Endothelial cell of umbilical vein (primary cell): ENCODE measurements around the gene APC2. TPM values are rescaled to one million over a fixed set of nuclear protein-coding genes. Genes with fewer than 3 reads are reported as not detected.

Experiments used
- BruUV-seq: library from RNA; stranded (reverse); fragments of 400-500 nt; replicated peaks from 2 replicates; lab custom pipeline; 2021; lab: Mats Ljungman, UMichigan
- CTCF ChIA-PET: fragments of 300-600, 350-600 bp; sonication (Branson Sonifier 250); formaldehyde crosslinking; loops from one replicate; lab custom pipeline; 2021; ENCODE audit warnings: antibody characterized with exemption, inconsistent platforms; lab: Charles Lee
- POLR2A ChIA-PET: fragments of 300-600, 350-600 bp; sonication (Branson Sonifier 250); formaldehyde crosslinking; loops from one replicate; lab custom pipeline; 2021; ENCODE audit warnings: antibody characterized with exemption, inconsistent platforms; lab: Charles Lee
- DNase-seq: peaks from one replicate; pipeline ENCODE4 v3.0.0-alpha.2; 2011; ENCODE audit warnings: low read depth, low spot score
- FAIRE-seq: peaks from 2 replicates; lab custom pipeline; 2011; peaks lifted over from hg19 to GRCh38; lab: Jason Lieb, UNC
- H2AFZ ChIP-seq: 2 replicates; pipeline ENCODE4 v1.6.0; 2012; ENCODE audit warnings: low read depth, low read length, control low read depth, inconsistent platforms
- H3K27ac ChIP-seq: 2 replicates; pipeline ENCODE4 v1.5.1; 2011; ENCODE audit warnings: low read depth, mild to moderate bottlenecking, control low read depth, low read length, moderate library complexity; ENCODE audit not compliant: insufficient read depth
- H3K27me3 ChIP-seq, 2 experiments: 2 replicates each; pipeline versions ENCODE4 v1.6.0 to v1.6.1; 2011; ENCODE audit warnings: low read length in 2 of 2, mixed read lengths in 1 of 2; ENCODE audit not compliant: control insufficient read depth in 2 of 2, insufficient read depth in 2 of 2
- H3K36me3 ChIP-seq, 2 experiments: 2 replicates in 1 of 2; 3 replicates in 1 of 2; pipeline ENCODE4 v1.5.1; 2011; ENCODE audit warnings: low read length in 2 of 2, mild to moderate bottlenecking in 1 of 2, moderate library complexity in 1 of 2; ENCODE audit not compliant: control insufficient read depth in 2 of 2, insufficient read depth in 2 of 2; ENCODE audit errors: extremely low read depth in 1 of 2
- H3K4me1 ChIP-seq: 3 replicates; pipeline ENCODE4 v1.5.1; 2011; ENCODE audit warnings: mild to moderate bottlenecking, low read length; ENCODE audit not compliant: control insufficient read depth, insufficient read depth; ENCODE audit errors: extremely low read depth
- H3K4me2 ChIP-seq: 2 replicates; pipeline ENCODE4 v1.6.1; 2011; ENCODE audit warnings: low read length, control low read depth, mixed read lengths; ENCODE audit not compliant: insufficient read depth
- H3K4me3 ChIP-seq, 3 experiments: fragments of 200-600 bp in 1 of 3; sonication (generic), shearing (Covaris generic) in 1 of 3; replicated peaks in 1 of 3; 2 replicates each; pipeline ENCODE4 v1.5.1; 2011 to 2016; ENCODE audit warnings: control low read depth in 3 of 3, low read length in 3 of 3, mild to moderate bottlenecking in 2 of 3, inconsistent platforms in 1 of 3, low read depth in 1 of 3, moderate library complexity in 1 of 3; ENCODE audit not compliant: insufficient read depth in 1 of 3
- H3K79me2 ChIP-seq: 2 replicates; pipeline ENCODE4 v1.6.0; 2012; ENCODE audit warnings: low read length, inconsistent platforms; ENCODE audit not compliant: control insufficient read depth, insufficient read depth
- H3K9ac ChIP-seq: replicated peaks from 2 replicates; pipeline ENCODE3; 2011; ENCODE audit warnings: low read length, control low read depth; ENCODE audit not compliant: insufficient read depth; ENCODE audit errors: extremely low read depth
- H3K9me1 ChIP-seq: replicated peaks from 3 replicates; pipeline ENCODE4 v1.6.0; 2011; ENCODE audit warnings: mild to moderate bottlenecking, low read length; ENCODE audit not compliant: control insufficient read depth, insufficient read depth; ENCODE audit errors: extremely low read depth
- H3K9me3 ChIP-seq: replicated peaks from 2 replicates; pipeline ENCODE4 v1.5.1; 2012; ENCODE audit warnings: low read length, inconsistent platforms; ENCODE audit not compliant: control insufficient read depth, insufficient read depth
- H4K20me1 ChIP-seq: replicated peaks from 2 replicates; pipeline ENCODE3; 2011; ENCODE audit warnings: mild to moderate bottlenecking, low read length; ENCODE audit not compliant: control insufficient read depth, insufficient read depth; ENCODE audit errors: extremely low read depth
- CTCF ChIP-seq, 2 donors: IDR thresholded peaks; 1 replicate in 1 of 2; 2 replicates in 1 of 2; pipeline ENCODE4 v1.5.1; 2011; ENCODE audit warnings: low read length in 2 of 2, mild to moderate bottlenecking in 2 of 2, moderate library complexity in 2 of 2, control low read depth in 1 of 2, inconsistent platforms in 1 of 2, low read depth in 1 of 2; ENCODE audit not compliant: insufficient read depth in 1 of 2; ENCODE audit errors: extremely low read depth in 1 of 2
- FOS ChIP-seq: IDR thresholded peaks from 2 replicates; pipeline ENCODE4 v1.6.1; 2011; ENCODE audit warnings: mild to moderate bottlenecking, low read length, moderate library complexity, borderline replicate concordance; ENCODE audit not compliant: insufficient read depth
- POLR2A ChIP-seq: IDR thresholded peaks from 2 replicates; pipeline ENCODE4 v1.6.1; 2012; ENCODE audit warnings: low read depth, mild to moderate bottlenecking, control low read depth, low read length
- dilution Hi-C: fragments of 300-500 bp; cut with MboI; formaldehyde crosslinking; loops from one replicate; pipeline ENCODE4 v1.15.0; 2019; ENCODE audit warnings: low sequenced_read_pairs; ENCODE audit not compliant: extremely low pct_ligation_motif_present
- intact Hi-C: fragments of 100-400 bp; cut with micrococcal nuclease; formaldehyde crosslinking; loops from one replicate; pipeline ENCODE4 v1.10.0; 2022
- polyA plus RNA-seq, 4 experiments: library from polyadenylated mRNA; depleted of rRNA in 3 of 4; stranded (reverse) in 3 of 4; unstranded in 1 of 4; fragments of >200 nt; gene quantifications; 2 replicates each; pipeline versions ENCODE4 v1.2.1 to v1.2.3, GENCODE V29; 2011 to 2012; ENCODE audit warnings: missing spikeins in 1 of 4
- total RNA-seq: library from RNA; stranded (reverse); gene quantifications from 2 replicates; pipeline ENCODE4 v1.2.3, GENCODE V29; 2021
- TF ChIP-seq, protein P1 (sequence below): IDR thresholded peaks from 2 replicates; pipeline ENCODE4 v1.6.1; 2011; ENCODE audit not compliant: insufficient read depth, insufficient read length

Gene APC2
- total and polyA plus RNA-seq, 2 donors (not counting 3 experiments of a cell fraction or from before 2014, with no cell fraction given) = 0.01 to 0.04 TPM

- H4K20me1 ChIP-seq = no peaks in the 10 kb centered on the region
- no peaks in the 10 kb centered on the region for H3K36me3 ChIP-seq
- H3K27ac ChIP-seq = no peak overlapping the region
- H3K4me1 ChIP-seq = no peaks in the 10 kb centered on the region
- BruUV-seq = no TSS peak
- TF ChIP-seq FOS (no peak), CTCF (IDR thresholded peaks at IDR 0.05; ENCODE audit: extremely low read depth in 1 of 2, insufficient read depth in 1 of 2, low read depth in 1 of 2, low read length in 2 of 2) (no peak), POLR2A (no peak)
- TF ChIP-seq, protein P1, sequence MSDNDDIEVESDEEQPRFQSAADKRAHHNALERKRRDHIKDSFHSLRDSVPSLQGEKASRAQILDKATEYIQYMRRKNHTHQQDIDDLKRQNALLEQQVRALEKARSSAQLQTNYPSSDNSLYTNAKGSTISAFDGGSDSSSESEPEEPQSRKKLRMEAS = no peak
- no peak overlapping the region for H3K4me2 ChIP-seq
- no peaks in the 10 kb centered on the region for H3K9me3 ChIP-seq
- H3K79me2 ChIP-seq = no peaks in the 10 kb centered on the region
- no peak overlapping the region for H3K9ac ChIP-seq
- dilution Hi-C loops (no loop called here), intact Hi-C loops (no loop called here)
- ChIA-PET CTCF (no interaction called here), POLR2A (no interaction called here)
- FAIRE-seq (no peak), DNase-seq (no peak)
- no peak overlapping the region for H3K4me3 ChIP-seq
- no peaks in the 10 kb centered on the region for H3K9me1 ChIP-seq
- H3K27me3 ChIP-seq = peaks cover 5 to 11% of the 10 kb centered on the region in 2 experiments
- no peak overlapping the region for H2AFZ ChIP-seq
These were observed 56.3 kb downstream of the APC2 start for GRCh38 chr19:1505991-1506881.
